HFFc6 (cell line): Measurements from ENCODE around the gene A2M. TPM values are rescaled to one million over a fixed set of nuclear protein-coding genes. Genes with fewer than 3 reads are reported as not detected.

ENCODE experiments used
- DNase-seq: peaks from one replicate; pipeline ENCODE4 v3.0.0-alpha.2; 2018
- H3K27ac Mint-ChIP-seq: 2 replicates; pipeline ENCODE4 v1.8.0; 2020; ENCODE audit warnings: mild to moderate bottlenecking, mixed read lengths
- H3K27me3 Mint-ChIP-seq: 2 replicates; pipeline ENCODE4 v1.8.0; 2021; ENCODE audit warnings: mild to moderate bottlenecking, moderate library complexity, mixed read lengths; ENCODE audit not compliant: insufficient read depth
- H3K36me3 Mint-ChIP-seq: 2 replicates; pipeline ENCODE4 v1.8.0; 2021; ENCODE audit warnings: low read depth, mixed read lengths
- H3K4me1 Mint-ChIP-seq: 2 replicates; pipeline ENCODE4 v1.8.0; 2020; ENCODE audit warnings: low read depth, mixed read lengths
- H3K4me3 Mint-ChIP-seq: 2 replicates; pipeline ENCODE4 v1.8.0; 2020; ENCODE audit warnings: mild to moderate bottlenecking, moderate library complexity, mixed read lengths
- H3K9me3 Mint-ChIP-seq: 2 replicates; pipeline ENCODE4 v1.8.0; 2020; ENCODE audit warnings: mild to moderate bottlenecking, mixed read lengths
- CTCF ChIP-seq: fragments of 200-600 bp; sonication (generic); IDR thresholded peaks from 2 replicates; pipeline ENCODE4 v1.5.0; 2021; ENCODE audit warnings: antibody characterized with exemption, mild to moderate bottlenecking
- total RNA-seq, 6 experiments: library from RNA; stranded (reverse); fragmentation: NEBNext Ultra II Directional; extraction: Animal tissue kit (Norgen Biotek cat#: 25700); gene quantifications; 2 replicates in 1 of 6; 3 replicates in 5 of 6; pipeline ENCODE4 v1.2.3, GENCODE V29; 2021

Gene A2M
- total RNA-seq, 6 experiments from 2014 or later, result 0.23 to 0.50 (median 0.33) TPM

GRCh38 chr12:9106610-9107541, 8.8 kb downstream of the A2M start:
- no peak for TF ChIP-seq CTCF
- DNase-seq, result no peak
- Mint-ChIP-seq H3K36me3 (no peaks in the 10 kb centered on the region), H3K27me3 (no peaks in the 10 kb centered on the region), H3K27ac (no peak overlapping the region), H3K4me1 (no peaks in the 10 kb centered on the region), H3K4me3 (no peak overlapping the region), H3K9me3 (peaks cover 12% of the 10 kb centered on the region)

- no peaks in the 10 kb centered on the region for H3K36me3 Mint-ChIP-seq
- no peak for TF ChIP-seq CTCF
- no peaks in the 10 kb centered on the region for H3K4me1 Mint-ChIP-seq
- peaks cover 12% of the 10 kb centered on the region for H3K9me3 Mint-ChIP-seq
- no peak for DNase-seq
- no peaks in the 10 kb centered on the region for H3K27me3 Mint-ChIP-seq
- H3K4me3 Mint-ChIP-seq, result no peak overlapping the region
- no peak overlapping the region for H3K27ac Mint-ChIP-seq
Observed at GRCh38 chr12:9106067-9106466, 9.7 kb downstream of the A2M start.

GRCh38 chr12:9104767-9105423, 10.8 kb downstream of the A2M start:
- H3K9me3 Mint-ChIP-seq, result peaks cover 12% of the 10 kb centered on the region
- no peak overlapping the region for H3K27ac Mint-ChIP-seq
- no peak for DNase-seq
- H3K4me3 Mint-ChIP-seq, result no peak overlapping the region
- TF ChIP-seq CTCF, result no peak
- no peaks in the 10 kb centered on the region for H3K4me1 Mint-ChIP-seq
- no peaks in the 10 kb centered on the region for H3K27me3 Mint-ChIP-seq
- no peaks in the 10 kb centered on the region for H3K36me3 Mint-ChIP-seq

- no peaks in the 10 kb centered on the region for H3K27me3 Mint-ChIP-seq
- peaks cover 12% of the 10 kb centered on the region for H3K9me3 Mint-ChIP-seq
- H3K4me1 Mint-ChIP-seq, result no peaks in the 10 kb centered on the region
- DNase-seq, result no peak
- H3K36me3 Mint-ChIP-seq, result no peaks in the 10 kb centered on the region
- no peak for TF ChIP-seq CTCF
- H3K27ac Mint-ChIP-seq, result no peak overlapping the region
- H3K4me3 Mint-ChIP-seq, result no peak overlapping the region
Observed at GRCh38 chr12:9104087-9104486, 11.6 kb downstream of the A2M start.

GRCh38 chr12:9103050-9103849, 12.5 kb downstream of the A2M start:
- H3K9me3 Mint-ChIP-seq, result peaks cover 12% of the 10 kb centered on the region
- no peak for TF ChIP-seq CTCF
- H3K36me3 Mint-ChIP-seq, result no peaks in the 10 kb centered on the region
- no peaks in the 10 kb centered on the region for H3K4me1 Mint-ChIP-seq
- no peak overlapping the region for H3K27ac Mint-ChIP-seq
- H3K4me3 Mint-ChIP-seq, result no peak overlapping the region
- no peaks in the 10 kb centered on the region for H3K27me3 Mint-ChIP-seq
- no peak for DNase-seq
